ENCODE measurements around the gene CACNA2D3.

GRCh38 chr3:54967731-54968161, 845.4 kb downstream of the CACNA2D3 start:
- TF ChIP-seq EZH2 (IDR thresholded peaks at IDR 0.05; ENCODE audit: insufficient read depth, low read length) (no peak), CTCF (IDR thresholded peaks at IDR 0.05; ENCODE audit: insufficient read depth, low read depth, low read length) (no peak)
